Inflammatory macrophage treated with lipopolysaccharide for 1 hour (primary cell): ENCODE results near the gene SLC26A9.
A peak's percentile ranks its signal among the peaks of the same experiment; 100 is the strongest.

Experiments used
- DNase-seq, 2 donors: peaks; one replicate each; pipeline ENCODE4 v3.0.0-alpha.2; 2020 to 2022

SLC26A9 gene

GRCh38 chr1:205945069-205945468 lies 1.8 kb upstream of the SLC26A9 start:
- no peak for DNase-seq

DNA sequence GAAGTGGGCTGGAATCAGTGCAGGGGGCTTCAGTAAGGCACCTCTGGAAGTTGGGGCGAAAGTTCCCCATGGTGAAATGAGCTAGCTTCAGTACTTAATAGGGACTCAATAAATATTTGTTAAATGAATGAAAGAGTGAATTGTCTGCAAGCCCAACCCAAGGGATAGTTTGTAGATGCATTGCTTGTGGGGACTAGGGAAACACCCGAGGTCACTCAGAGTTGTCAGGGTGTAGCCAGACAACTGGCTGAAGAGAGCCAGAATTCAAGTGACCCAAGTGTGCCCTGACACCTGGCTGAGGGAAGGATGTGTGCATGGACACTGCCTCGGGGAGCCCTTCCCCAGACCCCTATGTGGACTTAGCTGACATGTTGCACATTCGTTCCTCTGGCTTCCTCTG lies 1.3 kb upstream of the SLC26A9 start:
- DNase-seq = no peak

DNA sequence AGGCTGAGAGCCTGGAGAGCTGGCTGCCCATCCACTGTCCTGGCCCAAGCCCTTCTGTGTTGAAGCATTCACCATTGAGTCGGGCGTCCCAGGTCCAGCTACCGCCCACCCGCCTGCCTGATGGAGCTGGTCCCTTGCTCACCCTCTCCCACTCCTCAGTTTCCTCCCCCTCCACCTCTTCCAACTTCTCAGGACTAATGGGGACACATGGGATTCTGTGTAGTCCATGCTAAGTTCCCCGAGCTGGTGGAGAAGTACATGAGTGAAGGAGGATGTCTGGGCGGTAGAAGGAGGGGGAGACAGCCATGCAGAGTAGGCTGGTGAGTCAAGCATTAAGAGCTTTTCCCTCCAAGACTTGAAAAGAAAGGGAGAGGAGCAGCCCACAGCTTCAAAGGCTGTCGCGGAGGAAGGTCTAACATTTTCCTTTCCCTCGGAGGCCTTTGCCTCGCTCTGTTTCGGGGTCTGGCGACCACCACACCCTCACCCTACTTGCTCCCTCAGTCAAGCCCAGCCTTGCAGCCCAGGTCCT lies 561 bp downstream of the SLC26A9 start:
- DNase-seq = no peak

DNA sequence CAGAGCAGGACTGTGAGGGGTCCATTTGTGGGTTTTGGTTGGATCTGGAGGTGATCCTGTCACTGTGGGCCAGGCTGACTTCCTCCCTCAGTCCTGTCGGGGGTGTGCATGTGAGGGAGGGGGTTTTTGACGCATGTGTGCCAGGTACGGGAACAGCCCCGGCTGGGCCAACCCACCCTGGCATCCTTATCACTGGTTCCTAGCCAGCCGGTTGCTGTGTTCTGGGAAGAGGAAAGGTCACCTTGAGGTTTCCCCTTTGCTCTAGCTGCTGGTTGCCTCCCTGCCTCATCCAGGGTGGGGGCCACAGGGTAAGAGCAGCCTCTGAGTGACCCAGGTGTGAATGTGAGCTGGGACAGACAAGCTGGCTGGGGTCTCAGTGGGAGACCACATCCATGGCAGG lies 2.5 kb downstream of the SLC26A9 start:
- DNase-seq = no peak

GRCh38 chr1:205939690-205940330 lies 3.4 kb downstream of the SLC26A9 start:
- DNase-seq = no peak

DNA sequence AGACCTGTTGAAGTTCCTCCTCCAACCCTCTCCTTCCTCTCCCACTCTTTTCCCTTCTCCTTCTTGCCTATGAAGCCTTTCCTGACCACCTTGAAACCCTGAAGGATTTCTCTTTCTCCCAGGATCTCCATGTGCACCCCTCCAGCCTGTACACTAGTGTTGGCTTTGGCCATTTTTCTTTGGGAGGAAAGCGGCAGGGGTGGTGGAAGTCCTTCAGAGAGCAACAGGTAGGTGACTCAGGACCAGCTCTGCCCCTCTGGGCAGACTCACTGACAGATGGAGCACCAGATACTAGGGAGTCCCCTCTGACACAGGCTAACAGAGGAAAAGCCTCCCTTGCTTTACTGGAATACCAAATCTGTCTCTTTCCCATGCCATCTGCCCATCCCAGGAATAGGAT lies 4.6 kb downstream of the SLC26A9 start:
- no peak for DNase-seq

DNA sequence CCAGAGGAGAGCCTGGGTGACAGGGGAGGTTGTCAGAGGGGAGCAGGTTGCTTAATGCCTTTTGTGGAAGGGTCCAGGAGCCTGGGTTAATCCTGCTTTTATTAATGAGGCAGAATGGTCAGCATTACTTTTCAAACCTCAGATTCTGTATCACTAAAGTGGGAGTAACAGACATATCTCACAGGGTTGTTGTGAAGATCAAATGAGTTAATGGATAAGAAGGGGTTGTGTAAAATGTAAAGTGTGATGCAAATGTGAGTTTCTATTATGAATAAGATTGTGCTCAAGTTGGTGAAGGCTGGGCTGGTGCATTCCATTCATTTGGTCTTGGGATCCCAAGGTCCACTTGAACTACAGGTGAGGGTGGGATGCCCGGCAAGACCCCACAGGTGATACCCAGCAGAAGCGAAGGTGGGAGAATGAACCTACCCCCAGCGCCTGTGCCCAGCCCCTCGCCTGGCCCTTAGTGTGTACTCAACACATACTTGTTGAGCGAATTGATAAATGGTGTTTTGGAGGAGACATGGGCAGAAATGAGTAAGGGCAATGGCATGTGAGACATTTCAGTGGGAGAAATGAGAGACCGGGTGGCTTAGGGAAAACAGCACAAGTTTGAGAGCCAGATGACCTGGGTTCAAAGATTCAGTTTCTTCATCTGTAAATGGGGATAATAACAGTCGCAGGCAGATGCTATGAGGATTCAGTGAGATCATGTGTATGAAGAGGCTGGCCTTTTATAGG lies 6.2 kb downstream of the SLC26A9 start:
- DNase-seq = no peak

DNA sequence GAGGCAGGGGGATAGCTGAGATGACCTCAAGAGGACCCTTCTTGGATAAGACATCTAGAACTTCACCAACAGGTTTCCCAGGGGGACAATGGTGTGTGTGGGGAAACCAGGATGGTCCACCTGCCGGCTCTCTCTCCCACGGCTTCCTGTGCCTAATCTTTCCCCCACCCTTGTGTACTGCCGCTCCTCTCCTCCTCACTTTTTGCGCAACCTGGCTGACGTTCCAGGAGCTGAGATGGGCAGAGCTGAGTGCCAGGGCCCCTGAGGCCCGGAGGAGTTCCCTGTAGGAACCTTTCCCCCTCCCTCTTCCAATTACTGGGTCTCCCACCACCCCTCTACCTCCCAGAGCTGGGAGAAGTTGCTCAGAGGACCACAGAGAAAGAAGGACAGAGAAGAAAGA lies 6.9 kb downstream of the SLC26A9 start:
- no peak for DNase-seq

DNA sequence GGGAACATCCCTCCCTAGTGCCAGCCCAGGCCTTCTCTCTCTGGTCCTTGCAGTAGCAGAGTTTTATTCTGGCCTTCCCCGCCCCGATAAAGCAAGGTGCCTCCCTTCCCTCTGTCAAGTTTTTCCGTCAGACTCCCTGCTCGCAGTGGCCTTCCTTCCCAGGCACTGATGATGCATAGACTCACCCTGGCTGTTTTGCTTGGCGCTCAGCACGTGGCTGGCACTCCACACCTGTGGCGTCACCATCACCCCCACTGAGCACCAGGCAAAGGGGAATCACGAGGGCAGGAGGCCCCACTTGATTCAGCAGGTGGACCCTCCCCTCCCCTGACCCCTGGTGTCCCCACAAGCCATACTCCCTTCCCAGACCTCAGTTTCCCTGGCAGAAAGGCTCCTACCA lies 7.4 kb downstream of the SLC26A9 start:
- no peak for DNase-seq

DNA sequence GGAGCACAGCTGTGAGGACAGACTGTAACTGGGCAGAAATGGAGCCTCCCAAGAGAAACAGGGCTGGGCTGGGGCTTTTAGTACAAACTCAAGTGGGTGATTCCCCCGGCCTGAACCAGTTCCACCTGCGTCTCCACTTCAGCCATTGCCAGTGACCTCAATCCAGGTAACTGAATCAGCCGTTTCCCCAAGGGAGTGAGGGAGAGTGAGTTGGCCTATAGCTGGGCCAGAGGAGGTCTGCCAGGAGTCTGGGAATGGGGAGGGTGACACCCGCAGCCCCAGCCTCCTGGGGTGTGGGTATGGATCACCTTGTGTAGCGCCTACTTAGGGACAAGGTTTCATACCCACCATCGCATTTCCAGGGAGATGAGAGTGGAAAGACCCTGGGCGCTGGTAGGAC lies 8.5 kb downstream of the SLC26A9 start:
- no peak for DNase-seq

DNA sequence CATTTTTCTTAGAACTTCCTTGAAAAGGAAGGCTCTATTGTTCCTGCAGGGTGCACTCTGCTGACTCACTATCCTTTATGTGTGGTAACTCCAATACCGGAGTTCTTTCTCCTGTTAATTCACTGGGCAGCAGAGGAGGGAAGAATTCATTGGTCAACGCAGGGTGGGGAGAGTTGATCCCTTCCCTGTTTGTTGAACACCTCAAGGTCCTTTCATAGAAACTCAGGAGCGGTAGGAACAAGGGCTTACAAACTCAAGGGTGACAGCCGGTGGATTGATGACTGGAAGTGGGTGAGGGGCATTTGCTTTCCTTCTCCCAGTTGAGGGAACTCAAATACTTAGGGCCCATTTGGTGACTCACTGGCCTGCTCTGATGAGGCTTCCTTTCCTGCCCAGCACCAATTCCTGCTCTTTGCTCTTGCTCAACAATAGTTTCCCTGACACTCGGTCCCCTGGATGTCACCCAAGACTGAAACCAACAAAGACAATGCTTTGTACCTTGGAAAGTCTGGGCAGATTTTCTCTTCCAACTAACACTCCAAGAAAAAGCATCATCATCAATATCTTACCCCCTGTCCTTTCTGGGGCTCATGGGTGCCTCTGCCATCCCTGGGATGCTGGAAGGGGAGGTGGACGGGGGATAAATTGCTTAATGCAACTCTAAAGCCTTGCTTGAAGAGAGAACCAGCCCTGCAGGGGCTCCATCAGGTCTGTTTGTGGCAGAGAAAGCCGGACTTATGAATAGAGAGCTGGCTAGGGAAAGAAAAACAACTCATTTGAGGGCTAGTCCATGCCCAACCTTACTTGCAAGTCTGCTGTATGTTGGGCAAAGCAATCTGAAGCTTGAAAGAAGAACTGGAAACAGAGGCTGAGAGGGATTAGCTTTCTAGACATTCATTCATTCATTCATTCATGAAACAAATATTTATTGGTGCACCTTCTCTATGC lies 9.3 kb downstream of the SLC26A9 start:
- peak; percentile 45 to 51 for DNase-seq

DNA sequence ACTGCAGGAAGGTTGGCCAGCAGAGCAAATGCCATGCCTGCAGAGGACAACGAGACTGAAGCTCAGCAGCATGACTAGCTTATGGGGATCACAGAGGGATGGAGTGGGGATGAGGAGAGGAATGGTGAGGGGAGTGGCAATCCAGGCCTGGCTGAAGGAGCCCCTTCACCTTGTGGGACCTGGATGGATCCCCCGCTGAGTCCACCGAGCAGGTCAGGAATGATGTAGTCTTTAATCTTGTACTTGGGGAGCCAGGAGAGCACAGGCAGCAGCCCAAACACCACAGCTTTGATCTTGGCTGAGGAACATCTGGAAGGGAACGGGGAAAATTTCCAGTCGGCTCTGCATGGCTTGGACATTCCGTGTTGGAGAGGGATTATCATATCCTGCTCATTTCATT lies 10.5 kb downstream of the SLC26A9 start:
- no peak for DNase-seq

GRCh38 chr1:205930799-205931281 lies 12.4 kb downstream of the SLC26A9 start:
- DNase-seq = peak; percentile 63 to 69

- DNase-seq = no peak
These were observed 13.1 kb downstream of the SLC26A9 start for GRCh38 chr1:205930195-205930577.

GRCh38 chr1:205929496-205930194 lies 13.6 kb downstream of the SLC26A9 start:
- DNase-seq = peak in 1 of 2 donors; percentile 31

DNA sequence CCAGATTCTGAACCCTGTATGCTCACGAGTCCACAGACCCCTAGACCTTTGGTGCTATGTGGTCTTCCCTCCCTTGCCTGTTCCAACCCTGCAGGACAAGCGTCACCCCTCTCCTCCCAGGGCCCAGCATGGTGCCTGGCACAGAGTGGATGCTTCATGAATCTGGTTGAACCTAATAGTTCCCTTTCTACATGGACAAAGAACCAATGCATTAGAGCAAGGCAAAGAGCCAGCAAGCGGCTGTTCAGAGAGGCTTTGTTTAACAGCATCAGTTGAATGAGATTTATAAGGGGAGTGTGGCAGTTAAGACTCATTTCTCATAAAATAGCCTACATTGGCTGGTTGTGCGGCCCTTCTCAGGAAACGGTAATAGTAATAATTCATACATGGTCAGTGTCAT lies 14.9 kb downstream of the SLC26A9 start:
- no peak for DNase-seq

- DNase-seq = no peak
These were observed 15.6 kb downstream of the SLC26A9 start for GRCh38 chr1:205927676-205928075.

DNA sequence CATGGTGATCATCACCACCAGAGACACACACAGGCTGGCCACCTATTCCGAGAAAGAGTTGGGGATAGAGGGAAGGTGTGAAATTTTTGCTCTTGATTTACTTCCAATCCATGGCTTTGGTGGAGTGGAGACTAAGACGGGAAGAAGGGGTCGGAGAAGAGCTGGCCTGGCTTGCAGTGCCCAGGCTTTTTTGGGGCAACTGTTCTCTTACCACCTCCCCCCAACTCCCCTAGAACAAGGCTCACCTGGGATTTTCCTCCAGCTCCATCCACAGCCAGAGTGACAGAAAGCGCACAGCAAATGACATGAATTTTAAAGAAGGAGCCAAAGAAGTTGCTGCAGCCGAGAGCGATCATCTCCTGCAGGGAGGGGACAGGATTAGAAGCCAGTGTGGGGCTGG lies 16.0 kb downstream of the SLC26A9 start:
- no peak for DNase-seq

GRCh38 chr1:205926636-205927035 lies 16.6 kb downstream of the SLC26A9 start:
- DNase-seq = no peak

- DNase-seq = no peak
These were observed 17.0 kb downstream of the SLC26A9 start for GRCh38 chr1:205926213-205926612.

- DNase-seq = peak; percentile 45 to 60
These were observed 17.5 kb downstream of the SLC26A9 start for GRCh38 chr1:205925736-205926135.

DNA sequence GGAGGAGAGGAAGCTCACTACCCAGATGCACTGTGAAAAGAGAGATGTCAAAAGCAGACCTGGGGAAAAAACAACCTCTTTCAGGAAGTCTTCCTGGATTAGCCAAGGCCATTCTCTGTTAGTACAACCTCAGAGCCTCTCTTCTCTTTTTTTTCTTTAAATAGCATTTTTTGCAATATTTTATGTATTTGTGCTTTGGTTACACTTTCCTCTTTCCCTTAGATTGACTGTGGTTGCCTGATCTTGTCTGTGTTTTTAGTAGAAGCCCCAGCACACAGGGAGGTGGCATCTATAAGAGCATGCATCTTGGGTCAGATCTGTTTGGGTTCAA lies 18.8 kb downstream of the SLC26A9 start:
- peak; percentile 34 to 40 for DNase-seq
